ENCODE results near the gene CDK5RAP2. TPM values are rescaled to one million over a fixed set of nuclear protein-coding genes. Genes with fewer than 3 reads are reported as not detected.

CDK5RAP2 gene
- total and polyA plus RNA-seq, 9 of the 15 experiments (the other 6 are each of a cell fraction or from before 2014, with no cell fraction given): 19.9 to 68.8 (median 42.2) TPM

DNA sequence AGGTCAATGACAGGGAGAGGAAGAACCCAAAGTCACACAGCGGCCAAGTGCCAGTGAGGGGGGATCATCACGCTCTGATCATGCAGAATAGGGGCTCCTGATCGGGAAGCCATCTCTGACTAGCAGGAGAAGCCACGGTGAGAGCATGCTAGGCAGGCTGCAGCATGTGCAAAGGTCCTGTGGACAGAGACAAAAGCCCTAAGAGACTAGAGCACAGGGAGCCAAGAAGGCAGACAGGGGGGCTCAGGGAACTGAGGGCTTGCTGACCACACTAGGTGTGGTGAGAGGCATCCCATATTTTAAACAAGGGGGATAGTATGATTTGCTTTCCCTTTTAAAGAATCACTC, 195.1 kb downstream of the CDK5RAP2 start:
- Histone ChIP-seq H3K4me1 (replicated peaks in 1 of 2; ENCODE audit: control insufficient read depth in 2 of 2, insufficient read depth in 2 of 2, low read length in 2 of 2) (peaks cover 0 to 13% of the 10 kb centered on the region in 2 experiments; a peak in 1 of 5 replicates), H3K9me3 (replicated peaks; ENCODE audit: control insufficient read depth, insufficient read depth, low read depth, low read length) (no peaks in the 10 kb centered on the region), H3K4me3 (no peak overlapping the region), H3K27me3 (ENCODE audit: control insufficient read depth in 2 of 2, insufficient read depth in 2 of 2, low read length in 2 of 2) (peaks cover 2 to 7% of the 10 kb centered on the region in 2 experiments; a peak in 2 of 5 replicates), H3K9me1 (ENCODE audit: control insufficient read depth, insufficient read depth, low read length) (no peaks in the 10 kb centered on the region), H3K36me3 (ENCODE audit: control insufficient read depth, insufficient read depth, low read length) (peaks cover 18% of the 10 kb centered on the region), H3K9ac (ENCODE audit: insufficient read depth in 1 of 2, low read depth in 2 of 2, low read length in 2 of 2) (no peak overlapping the region), H3K4me2 (ENCODE audit: insufficient read depth, low read length) (no peak overlapping the region), H2AFZ (ENCODE audit: low read depth, low read length) (no peak overlapping the region), H3K79me2 (ENCODE audit: control insufficient read depth, insufficient read depth, low read length) (no peaks in the 10 kb centered on the region), H3K27ac (ENCODE audit: extremely low read depth, low read depth, low read length) (no peak overlapping the region), H4K20me1 (replicated peaks; ENCODE audit: control insufficient read depth, insufficient read depth, low read length) (no peaks in the 10 kb centered on the region; the same call in 1 of the 2 replicates)
- FAIRE-seq (no peak), ATAC-seq (no peak), DNase-seq (ENCODE audit: extremely low read depth in 1 of 4, low spot score in 3 of 4) (no peak)
- ChIA-PET CTCF (ENCODE audit: low intra/inter-chr PET ratio) (no interaction called here), POLR2A (interaction anchor here (0.6 kb wide), 1 partner anchor 124 kb away, joined by 3 read pairs; no protein-coding TSS in a partner anchor)
- in situ Hi-C loops (cut with MboI) (no loop called here), intact Hi-C loops (cut with micrococcal nuclease) (no loop called here)
- TF ChIP-seq POLR2AphosphoS5 (IDR thresholded peaks at IDR 0.05; ENCODE audit: control insufficient read depth, insufficient read depth, low read depth, low read length): no peak
- peak; percentile 46 for TF ChIP-seq RBM25 (IDR thresholded peaks at IDR 0.05; ENCODE audit: low read depth, low read length, severe bottlenecking)
- TF ChIP-seq BMI1 (IDR thresholded peaks at IDR 0.05; ENCODE audit: low read length): no peak
- no peak for TF ChIP-seq TRIM28 (IDR thresholded peaks at IDR 0.05)
- no peak for TF ChIP-seq BCL6 (CRISPR knock-in tag; IDR thresholded peaks at IDR 0.05)
- no peak for TF ChIP-seq FOXP1 (CRISPR knock-in tag; IDR thresholded peaks at IDR 0.05)
- 64% methylated on average over 4 of the region's 4 CpGs for WGBS (ENCODE audit: insufficient coverage, low coverage, missing lambda C conversion rate)
- BruUV-seq (replicated peaks): no TSS peak

All from K562 (cell line).